GM23338 (cell line): ENCODE results near the gene PAQR5. TPM values are rescaled to one million over a fixed set of nuclear protein-coding genes. Genes with fewer than 3 reads are reported as not detected.

ENCODE experiments used
- ATAC-seq: fragments of 200-7000 bp; cut with Tn5 transposase; 3 replicates; pipeline ENCODE4 v1.9.1; 2020
- DNase-seq: peaks from one replicate; pipeline ENCODE4 v3.0.0-alpha.2; 2015; ENCODE audit warnings: low spot score
- H2AFZ ChIP-seq: fragments of 200-600 bp; sonication (generic); 2 replicates; pipeline ENCODE4 v1.8.0; 2016; ENCODE audit warnings: antibody characterized with exemption, mild to moderate bottlenecking, moderate library complexity
- H3F3A ChIP-seq: fragments of 200-600 bp; sonication (generic); replicated peaks from 2 replicates; pipeline ENCODE4 v1.8.0; 2017; ENCODE audit warnings: antibody characterized with exemption, mixed run types, low read depth
- H3K27ac ChIP-seq: fragments of 200-600 bp; sonication (generic); 2 replicates; pipeline ENCODE4 v1.6.1; 2016; ENCODE audit warnings: low read depth
- H3K27me3 ChIP-seq: fragments of 200-600 bp; sonication (generic); 2 replicates; pipeline ENCODE4 v1.8.0; 2016; ENCODE audit warnings: mild to moderate bottlenecking, mixed run types, moderate library complexity; ENCODE audit not compliant: insufficient read depth
- H3K36me3 ChIP-seq: fragments of 200-600 bp; sonication (generic); 2 replicates; pipeline ENCODE4 v1.8.0; 2016; ENCODE audit warnings: mild to moderate bottlenecking; ENCODE audit not compliant: insufficient read depth
- H3K4me1 ChIP-seq: fragments of 200-600 bp; sonication (generic); 2 replicates; pipeline ENCODE4 v1.8.0; 2016; ENCODE audit warnings: mild to moderate bottlenecking, moderate library complexity; ENCODE audit not compliant: insufficient read depth
- H3K4me2 ChIP-seq: fragments of 200-600 bp; sonication (generic); 2 replicates; pipeline ENCODE4 v1.7.1; 2017; ENCODE audit warnings: mixed run types
- H3K4me3 ChIP-seq: fragments of 200-600 bp; sonication (generic); 2 replicates; pipeline ENCODE4 v1.6.1; 2016; ENCODE audit warnings: mixed run types
- H3K79me2 ChIP-seq: fragments of 200-600 bp; sonication (generic); replicated peaks from 2 replicates; pipeline ENCODE4 v1.8.0; 2017; ENCODE audit warnings: mild to moderate bottlenecking; ENCODE audit not compliant: insufficient read depth
- H3K9me2 ChIP-seq: fragments of 200-600 bp; sonication (generic); 2 replicates; pipeline ENCODE4 v1.8.0; 2017; ENCODE audit not compliant: insufficient read depth
- H4K20me1 ChIP-seq: fragments of 200-600 bp; sonication (generic); replicated peaks from 2 replicates; pipeline ENCODE4 v1.8.0; 2017; ENCODE audit warnings: mild to moderate bottlenecking; ENCODE audit not compliant: insufficient read depth
- H3K27ac Mint-ChIP-seq: 2 replicates; pipeline ENCODE4 v1.8.0; 2020; ENCODE audit warnings: inconsistent platforms, mild to moderate bottlenecking, moderate library complexity, mixed read lengths
- H3K27me3 Mint-ChIP-seq: 3 replicates; pipeline ENCODE4 v1.8.0; 2022; ENCODE audit warnings: low read depth, mild to moderate bottlenecking, moderate library complexity, mixed read lengths, inconsistent platforms; ENCODE audit not compliant: insufficient read depth, poor library complexity
- H3K36me3 Mint-ChIP-seq: 3 replicates; pipeline ENCODE4 v1.8.0; 2021; ENCODE audit warnings: low read depth, mild to moderate bottlenecking, inconsistent platforms, moderate library complexity, mixed read lengths
- H3K4me1 Mint-ChIP-seq: 3 replicates; pipeline ENCODE4 v1.8.0; 2020; ENCODE audit warnings: mild to moderate bottlenecking, inconsistent platforms, mixed read lengths
- H3K4me3 Mint-ChIP-seq: 3 replicates; pipeline ENCODE4 v1.8.0; 2021; ENCODE audit warnings: moderate library complexity, mild to moderate bottlenecking, inconsistent platforms, mixed read lengths
- H3K9me3 Mint-ChIP-seq: 3 replicates; pipeline ENCODE4 v1.8.0; 2020; ENCODE audit warnings: moderate library complexity, mild to moderate bottlenecking, inconsistent platforms, mixed read lengths
- CREB1 ChIP-seq: fragments of 250-450 bp; sonication (Bioruptor Pico); IDR thresholded peaks from 2 replicates; pipeline ENCODE4 v1.5.0; 2020; ENCODE audit warnings: low read depth, mild to moderate bottlenecking, moderate library complexity
- EZH2 ChIP-seq: fragments of 200-600 bp; sonication (generic); IDR thresholded peaks from one replicate; pipeline ENCODE4 v1.8.0; 2017; ENCODE audit warnings: antibody characterized with exemption, mild to moderate bottlenecking, low read depth; ENCODE audit not compliant: unreplicated experiment
- EZH2phosphoT487 ChIP-seq: fragments of 200-600 bp; sonication (generic); IDR thresholded peaks from one replicate; pipeline ENCODE4 v1.8.1; 2018; ENCODE audit warnings: antibody characterized with exemption; ENCODE audit not compliant: unreplicated experiment
- JUNB ChIP-seq: IDR thresholded peaks from one replicate; pipeline ENCODE4 v1.6.1; 2016; ENCODE audit warnings: antibody characterized with exemption; ENCODE audit not compliant: unreplicated experiment
- NANOG ChIP-seq: IDR thresholded peaks from 2 replicates; pipeline ENCODE4 v1.6.1; 2016; ENCODE audit warnings: antibody characterized with exemption, borderline replicate concordance
- POLR2AphosphoS5 ChIP-seq: IDR thresholded peaks from 2 replicates; pipeline ENCODE4 v1.6.1; 2016; ENCODE audit warnings: antibody characterized with exemption, low read depth
- STAT1 ChIP-seq: IDR thresholded peaks from one replicate; pipeline ENCODE4 v1.6.1; 2016; ENCODE audit warnings: antibody characterized with exemption; ENCODE audit not compliant: unreplicated experiment
- ZNF114 ChIP-seq: fragments of 250-450 bp; sonication (Bioruptor Pico); IDR thresholded peaks from 2 replicates; pipeline ENCODE4 v1.5.0; 2020; ENCODE audit warnings: mild to moderate bottlenecking, moderate library complexity
- ZNF331 ChIP-seq: fragments of 250-450 bp; sonication (Bioruptor Pico); IDR thresholded peaks from 2 replicates; pipeline ENCODE4 v1.5.0; 2020; ENCODE audit warnings: low read depth, mild to moderate bottlenecking, moderate library complexity
- polyA plus RNA-seq: library from polyadenylated mRNA; unstranded; fragments of >200 nt; fragmentation: Nextera tagmentation; extraction: Ambion mirVana; gene quantifications from 2 replicates; pipeline ENCODE4 v1.2.1, GENCODE V29; 2016
- total RNA-seq: library from RNA; depleted of rRNA; stranded (reverse); fragments of >200 nt; shearing (Covaris generic); gene quantifications from 2 replicates; pipeline ENCODE4 v1.2.3, GENCODE V29; 2014
- TF ChIP-seq, protein P1 (sequence below): IDR thresholded peaks from one replicate; pipeline ENCODE4 v1.6.1; 2018; ENCODE audit warnings: antibody characterized with exemption; ENCODE audit not compliant: unreplicated experiment
- TF ChIP-seq, protein P2 (sequence below), 2 experiments: fragments of 200-600 bp in 1 of 2; sonication (generic) in 1 of 2; conservative IDR thresholded peaks; 2 replicates each; pipeline versions ENCODE4 v1.5.1 to v1.6.1; 2016 to 2017; ENCODE audit warnings: antibody characterized with exemption in 2 of 2, low read depth in 2 of 2, mild to moderate bottlenecking in 2 of 2, moderate library complexity in 1 of 2
- TF ChIP-seq, protein P3 (sequence below): fragments of 250-450 bp; sonication (Bioruptor Pico); IDR thresholded peaks from 2 replicates; pipeline ENCODE4 v1.5.0; 2020; ENCODE audit warnings: mild to moderate bottlenecking, moderate library complexity
- TF ChIP-seq, protein P4 (sequence below): IDR thresholded peaks from 2 replicates; pipeline ENCODE4 v1.6.1; 2016; ENCODE audit warnings: antibody characterized with exemption

The PAQR5 gene
- total and polyA plus RNA-seq, 2 experiments from 2014 or later: 8.7 to 14.5 TPM

DNA sequence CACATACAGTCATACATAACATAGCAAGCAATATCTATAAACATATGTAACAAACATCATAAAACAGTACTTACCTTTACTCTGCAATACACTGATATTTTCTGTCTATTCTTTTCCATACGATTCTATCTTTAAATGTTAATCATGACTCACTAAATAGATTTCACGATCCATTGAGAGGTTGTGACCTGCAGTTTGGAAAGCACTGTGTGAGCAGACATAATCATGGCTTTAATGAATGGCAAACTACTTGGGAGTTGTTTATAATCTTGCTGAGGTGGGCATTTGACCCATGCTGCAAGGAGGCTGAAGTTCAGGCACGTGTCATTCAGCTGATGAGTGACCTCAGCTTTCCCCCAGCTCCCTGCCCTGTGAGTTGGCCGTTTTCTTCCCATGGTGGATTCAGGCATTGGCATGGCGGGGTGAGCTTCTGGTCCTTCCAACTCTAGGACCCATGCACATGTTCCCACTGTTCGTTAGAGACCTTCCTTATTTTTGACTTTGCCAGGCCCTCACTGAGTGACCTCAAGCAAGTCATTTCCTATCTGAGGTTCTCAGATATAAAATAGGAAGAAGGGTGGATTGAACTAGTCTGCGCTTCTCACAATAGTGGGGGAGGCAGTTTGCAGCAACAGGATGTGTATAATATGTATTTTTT, 41.7 kb downstream of the PAQR5 start:
- DNase-seq: no peak
- H3K4me2 ChIP-seq: no peak overlapping the region
- H3K79me2 ChIP-seq: no peaks in the 10 kb centered on the region
- ATAC-seq: no peak
- no peaks in the 10 kb centered on the region for H3K27me3 ChIP-seq
- H4K20me1 ChIP-seq: no peaks in the 10 kb centered on the region
- H3K36me3 Mint-ChIP-seq: peaks cover 22% of the 10 kb centered on the region; the same call in 2 of the 3 replicates
- TF ChIP-seq, protein P1, sequence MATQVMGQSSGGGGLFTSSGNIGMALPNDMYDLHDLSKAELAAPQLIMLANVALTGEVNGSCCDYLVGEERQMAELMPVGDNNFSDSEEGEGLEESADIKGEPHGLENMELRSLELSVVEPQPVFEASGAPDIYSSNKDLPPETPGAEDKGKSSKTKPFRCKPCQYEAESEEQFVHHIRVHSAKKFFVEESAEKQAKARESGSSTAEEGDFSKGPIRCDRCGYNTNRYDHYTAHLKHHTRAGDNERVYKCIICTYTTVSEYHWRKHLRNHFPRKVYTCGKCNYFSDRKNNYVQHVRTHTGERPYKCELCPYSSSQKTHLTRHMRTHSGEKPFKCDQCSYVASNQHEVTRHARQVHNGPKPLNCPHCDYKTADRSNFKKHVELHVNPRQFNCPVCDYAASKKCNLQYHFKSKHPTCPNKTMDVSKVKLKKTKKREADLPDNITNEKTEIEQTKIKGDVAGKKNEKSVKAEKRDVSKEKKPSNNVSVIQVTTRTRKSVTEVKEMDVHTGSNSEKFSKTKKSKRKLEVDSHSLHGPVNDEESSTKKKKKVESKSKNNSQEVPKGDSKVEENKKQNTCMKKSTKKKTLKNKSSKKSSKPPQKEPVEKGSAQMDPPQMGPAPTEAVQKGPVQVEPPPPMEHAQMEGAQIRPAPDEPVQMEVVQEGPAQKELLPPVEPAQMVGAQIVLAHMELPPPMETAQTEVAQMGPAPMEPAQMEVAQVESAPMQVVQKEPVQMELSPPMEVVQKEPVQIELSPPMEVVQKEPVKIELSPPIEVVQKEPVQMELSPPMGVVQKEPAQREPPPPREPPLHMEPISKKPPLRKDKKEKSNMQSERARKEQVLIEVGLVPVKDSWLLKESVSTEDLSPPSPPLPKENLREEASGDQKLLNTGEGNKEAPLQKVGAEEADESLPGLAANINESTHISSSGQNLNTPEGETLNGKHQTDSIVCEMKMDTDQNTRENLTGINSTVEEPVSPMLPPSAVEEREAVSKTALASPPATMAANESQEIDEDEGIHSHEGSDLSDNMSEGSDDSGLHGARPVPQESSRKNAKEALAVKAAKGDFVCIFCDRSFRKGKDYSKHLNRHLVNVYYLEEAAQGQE: no peak
- TF ChIP-seq, protein P2, sequence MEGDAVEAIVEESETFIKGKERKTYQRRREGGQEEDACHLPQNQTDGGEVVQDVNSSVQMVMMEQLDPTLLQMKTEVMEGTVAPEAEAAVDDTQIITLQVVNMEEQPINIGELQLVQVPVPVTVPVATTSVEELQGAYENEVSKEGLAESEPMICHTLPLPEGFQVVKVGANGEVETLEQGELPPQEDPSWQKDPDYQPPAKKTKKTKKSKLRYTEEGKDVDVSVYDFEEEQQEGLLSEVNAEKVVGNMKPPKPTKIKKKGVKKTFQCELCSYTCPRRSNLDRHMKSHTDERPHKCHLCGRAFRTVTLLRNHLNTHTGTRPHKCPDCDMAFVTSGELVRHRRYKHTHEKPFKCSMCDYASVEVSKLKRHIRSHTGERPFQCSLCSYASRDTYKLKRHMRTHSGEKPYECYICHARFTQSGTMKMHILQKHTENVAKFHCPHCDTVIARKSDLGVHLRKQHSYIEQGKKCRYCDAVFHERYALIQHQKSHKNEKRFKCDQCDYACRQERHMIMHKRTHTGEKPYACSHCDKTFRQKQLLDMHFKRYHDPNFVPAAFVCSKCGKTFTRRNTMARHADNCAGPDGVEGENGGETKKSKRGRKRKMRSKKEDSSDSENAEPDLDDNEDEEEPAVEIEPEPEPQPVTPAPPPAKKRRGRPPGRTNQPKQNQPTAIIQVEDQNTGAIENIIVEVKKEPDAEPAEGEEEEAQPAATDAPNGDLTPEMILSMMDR (conservative IDR thresholded peaks at IDR 0.05; ENCODE audit: low read depth in 2 of 2): no peak
- TF ChIP-seq, protein P3, sequence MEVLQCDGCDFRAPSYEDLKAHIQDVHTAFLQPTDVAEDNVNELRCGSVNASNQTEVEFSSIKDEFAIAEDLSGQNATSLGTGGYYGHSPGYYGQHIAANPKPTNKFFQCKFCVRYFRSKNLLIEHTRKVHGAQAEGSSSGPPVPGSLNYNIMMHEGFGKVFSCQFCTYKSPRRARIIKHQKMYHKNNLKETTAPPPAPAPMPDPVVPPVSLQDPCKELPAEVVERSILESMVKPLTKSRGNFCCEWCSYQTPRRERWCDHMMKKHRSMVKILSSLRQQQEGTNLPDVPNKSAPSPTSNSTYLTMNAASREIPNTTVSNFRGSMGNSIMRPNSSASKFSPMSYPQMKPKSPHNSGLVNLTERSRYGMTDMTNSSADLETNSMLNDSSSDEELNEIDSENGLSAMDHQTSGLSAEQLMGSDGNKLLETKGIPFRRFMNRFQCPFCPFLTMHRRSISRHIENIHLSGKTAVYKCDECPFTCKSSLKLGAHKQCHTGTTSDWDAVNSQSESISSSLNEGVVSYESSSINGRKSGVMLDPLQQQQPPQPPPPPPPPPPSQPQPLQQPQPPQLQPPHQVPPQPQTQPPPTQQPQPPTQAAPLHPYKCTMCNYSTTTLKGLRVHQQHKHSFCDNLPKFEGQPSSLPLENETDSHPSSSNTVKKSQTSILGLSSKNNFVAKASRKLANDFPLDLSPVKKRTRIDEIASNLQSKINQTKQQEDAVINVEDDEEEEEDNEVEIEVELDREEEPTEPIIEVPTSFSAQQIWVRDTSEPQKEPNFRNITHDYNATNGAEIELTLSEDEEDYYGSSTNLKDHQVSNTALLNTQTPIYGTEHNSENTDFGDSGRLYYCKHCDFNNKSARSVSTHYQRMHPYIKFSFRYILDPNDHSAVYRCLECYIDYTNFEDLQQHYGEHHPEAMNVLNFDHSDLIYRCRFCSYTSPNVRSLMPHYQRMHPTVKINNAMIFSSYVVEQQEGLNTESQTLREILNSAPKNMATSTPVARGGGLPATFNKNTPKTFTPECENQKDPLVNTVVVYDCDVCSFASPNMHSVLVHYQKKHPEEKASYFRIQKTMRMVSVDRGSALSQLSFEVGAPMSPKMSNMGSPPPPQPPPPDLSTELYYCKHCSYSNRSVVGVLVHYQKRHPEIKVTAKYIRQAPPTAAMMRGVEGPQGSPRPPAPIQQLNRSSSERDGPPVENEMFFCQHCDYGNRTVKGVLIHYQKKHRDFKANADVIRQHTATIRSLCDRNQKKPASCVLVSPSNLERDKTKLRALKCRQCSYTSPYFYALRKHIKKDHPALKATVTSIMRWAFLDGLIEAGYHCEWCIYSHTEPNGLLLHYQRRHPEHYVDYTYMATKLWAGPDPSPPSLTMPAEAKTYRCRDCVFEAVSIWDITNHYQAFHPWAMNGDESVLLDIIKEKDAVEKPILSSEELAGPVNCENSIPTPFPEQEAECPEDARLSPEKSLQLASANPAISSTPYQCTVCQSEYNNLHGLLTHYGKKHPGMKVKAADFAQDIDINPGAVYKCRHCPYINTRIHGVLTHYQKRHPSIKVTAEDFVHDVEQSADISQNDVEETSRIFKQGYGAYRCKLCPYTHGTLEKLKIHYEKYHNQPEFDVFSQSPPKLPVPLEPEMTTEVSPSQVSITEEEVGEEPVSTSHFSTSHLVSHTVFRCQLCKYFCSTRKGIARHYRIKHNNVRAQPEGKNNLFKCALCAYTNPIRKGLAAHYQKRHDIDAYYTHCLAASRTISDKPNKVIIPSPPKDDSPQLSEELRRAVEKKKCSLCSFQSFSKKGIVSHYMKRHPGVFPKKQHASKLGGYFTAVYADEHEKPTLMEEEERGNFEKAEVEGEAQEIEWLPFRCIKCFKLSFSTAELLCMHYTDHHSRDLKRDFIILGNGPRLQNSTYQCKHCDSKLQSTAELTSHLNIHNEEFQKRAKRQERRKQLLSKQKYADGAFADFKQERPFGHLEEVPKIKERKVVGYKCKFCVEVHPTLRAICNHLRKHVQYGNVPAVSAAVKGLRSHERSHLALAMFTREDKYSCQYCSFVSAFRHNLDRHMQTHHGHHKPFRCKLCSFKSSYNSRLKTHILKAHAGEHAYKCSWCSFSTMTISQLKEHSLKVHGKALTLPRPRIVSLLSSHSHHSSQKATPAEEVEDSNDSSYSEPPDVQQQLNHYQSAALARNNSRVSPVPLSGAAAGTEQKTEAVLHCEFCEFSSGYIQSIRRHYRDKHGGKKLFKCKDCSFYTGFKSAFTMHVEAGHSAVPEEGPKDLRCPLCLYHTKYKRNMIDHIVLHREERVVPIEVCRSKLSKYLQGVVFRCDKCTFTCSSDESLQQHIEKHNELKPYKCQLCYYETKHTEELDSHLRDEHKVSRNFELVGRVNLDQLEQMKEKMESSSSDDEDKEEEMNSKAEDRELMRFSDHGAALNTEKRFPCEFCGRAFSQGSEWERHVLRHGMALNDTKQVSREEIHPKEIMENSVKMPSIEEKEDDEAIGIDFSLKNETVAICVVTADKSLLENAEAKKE: no peak
- TF ChIP-seq, protein P4, sequence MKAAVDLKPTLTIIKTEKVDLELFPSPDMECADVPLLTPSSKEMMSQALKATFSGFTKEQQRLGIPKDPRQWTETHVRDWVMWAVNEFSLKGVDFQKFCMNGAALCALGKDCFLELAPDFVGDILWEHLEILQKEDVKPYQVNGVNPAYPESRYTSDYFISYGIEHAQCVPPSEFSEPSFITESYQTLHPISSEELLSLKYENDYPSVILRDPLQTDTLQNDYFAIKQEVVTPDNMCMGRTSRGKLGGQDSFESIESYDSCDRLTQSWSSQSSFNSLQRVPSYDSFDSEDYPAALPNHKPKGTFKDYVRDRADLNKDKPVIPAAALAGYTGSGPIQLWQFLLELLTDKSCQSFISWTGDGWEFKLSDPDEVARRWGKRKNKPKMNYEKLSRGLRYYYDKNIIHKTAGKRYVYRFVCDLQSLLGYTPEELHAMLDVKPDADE: no peak
- TF ChIP-seq JUNB (no peak), EZH2phosphoT487 (no peak), CREB1 (no peak), POLR2AphosphoS5 (no peak), EZH2 (no peak), STAT1 (no peak), ZNF114 (CRISPR knock-in tag) (no peak), ZNF331 (CRISPR knock-in tag) (no peak), NANOG (no peak)
- H2AFZ ChIP-seq: no peak overlapping the region
- H3K4me1 ChIP-seq: peaks cover 31% of the 10 kb centered on the region
- no peaks in the 10 kb centered on the region for H3K9me2 ChIP-seq
- no peaks in the 10 kb centered on the region for H3F3A ChIP-seq
- H3K27ac ChIP-seq: no peak overlapping the region
- H3K4me1 Mint-ChIP-seq: peaks cover 28% of the 10 kb centered on the region
- peaks cover 9% of the 10 kb centered on the region for H3K27me3 Mint-ChIP-seq
- H3K4me3 Mint-ChIP-seq: no peak overlapping the region
- H3K27ac Mint-ChIP-seq: no peak overlapping the region
- H3K36me3 ChIP-seq: no peaks in the 10 kb centered on the region
- H3K9me3 Mint-ChIP-seq: peaks cover 5% of the 10 kb centered on the region; the same call in 2 of the 3 replicates
- no peak overlapping the region for H3K4me3 ChIP-seq
